Measurements from ENCODE around the gene CDC42BPA. TPM values are rescaled to one million over a fixed set of nuclear protein-coding genes. Genes with fewer than 3 reads are reported as not detected.
A peak's percentile ranks its signal among the peaks of the same experiment; 100 is the strongest.

Gene CDC42BPA
- total and polyA plus RNA-seq, 2 of the 8 experiments (the other 6 are each of a cell fraction or from before 2014, with no cell fraction given), result 7.1 to 28.5 TPM

DNA sequence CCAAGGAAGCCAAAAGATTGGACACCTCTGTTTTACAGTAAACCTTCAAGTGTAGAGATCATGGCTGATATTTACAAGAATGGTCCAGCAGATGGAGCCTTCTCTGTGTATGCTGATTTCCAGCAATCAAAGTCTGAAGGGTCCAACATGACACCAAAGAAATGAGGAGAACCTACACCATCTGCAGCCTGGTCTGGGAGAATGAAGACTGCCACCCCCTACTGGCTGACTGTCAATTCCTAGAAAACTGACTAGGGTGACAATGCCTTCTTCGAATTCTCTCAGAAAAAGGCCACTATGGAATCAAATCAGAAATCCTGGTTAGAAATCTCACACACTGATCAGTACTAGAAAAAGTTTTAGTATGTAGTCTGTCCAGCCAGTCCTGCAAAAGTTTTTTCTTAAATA is 83.3 kb downstream of the CDC42BPA start:
- no peaks in the 10 kb centered on the region for H3K36me3 ChIP-seq (ENCODE audit: control insufficient read depth in 2 of 4, insufficient read depth in 4 of 4, low read length in 3 of 4)
- FAIRE-seq (no peak), DNase-seq (ENCODE audit: low read depth in 1 of 2, low spot score in 2 of 2) (no peak)
- no peak overlapping the region for H2BK15ac ChIP-seq (ENCODE audit: low read length)
- H3K56ac ChIP-seq (replicated peaks; ENCODE audit: insufficient read length, low read depth, low read length), result no peak overlapping the region
- H3K23ac ChIP-seq (ENCODE audit: insufficient read length), result no peak overlapping the region
- peaks cover 0 to 28% of the 10 kb centered on the region in 2 experiments; a peak in 2 of 4 replicates for H3K79me2 ChIP-seq (ENCODE audit: control insufficient read depth in 1 of 2, insufficient read depth in 2 of 2, low read length in 2 of 2)
- no peak overlapping the region for H3K4ac ChIP-seq (replicated peaks; ENCODE audit: insufficient read length, low read depth, low read length)
- H3K4me3 ChIP-seq (ENCODE audit: extremely low read depth in 1 of 4, insufficient read depth in 2 of 4, low read depth in 3 of 4, low read length in 4 of 4), result no peak overlapping the region
- H3K4me2 ChIP-seq (ENCODE audit: insufficient read depth in 1 of 2, low read depth in 2 of 2, low read length in 2 of 2), result no peak overlapping the region
- no peak overlapping the region for H2BK5ac ChIP-seq (ENCODE audit: low read depth, low read length)
- no peak overlapping the region for H3K14ac ChIP-seq (ENCODE audit: insufficient read length)
- no peaks in the 10 kb centered on the region for H4K20me1 ChIP-seq (replicated peaks in 1 of 2; ENCODE audit: control insufficient read depth in 1 of 2, insufficient read depth in 2 of 2, low read length in 2 of 2)
- H3K79me1 ChIP-seq (ENCODE audit: low read depth, low read length), result no peaks in the 10 kb centered on the region; the same call in 1 of the 2 replicates
- H4K8ac ChIP-seq (ENCODE audit: extremely low read depth, insufficient read depth, low read length), result no peak overlapping the region
- H3K27me3 ChIP-seq (replicated peaks in 1 of 4; ENCODE audit: control insufficient read depth in 3 of 4, extremely low read depth in 1 of 4, insufficient read depth in 3 of 4, low read length in 3 of 4), result no peaks in the 10 kb centered on the region
- H2BK120ac ChIP-seq (replicated peaks; ENCODE audit: low read depth, low read length), result no peak overlapping the region
- no peaks in the 10 kb centered on the region for H3K4me1 ChIP-seq (replicated peaks in 1 of 4; ENCODE audit: control insufficient read depth in 3 of 4, insufficient read depth in 4 of 4, low read length in 3 of 4)
- H3K27ac ChIP-seq (ENCODE audit: low read depth, low read length), result no peak overlapping the region
- CTCF ChIA-PET (ENCODE audit: partially characterized antibody), result interaction anchor here (0.6 to 1.6 kb wide), 7 partner anchors 11 to 203 kb away, joined by 3 to 5 read pairs (median 3); no protein-coding TSS in a partner anchor
- no peak overlapping the region for H2BK12ac ChIP-seq (ENCODE audit: low read depth, low read length)
- no peak overlapping the region for H4K5ac ChIP-seq (ENCODE audit: insufficient read length, low read depth, low read length)
- POLR2A ChIA-PET (ENCODE audit: partially characterized antibody), result interaction anchor here (0.6 kb wide), 1 partner anchor 75 kb away, joined by 3 read pairs; no protein-coding TSS in a partner anchor
- WGBS, 2 experiments (ENCODE audit: extremely low coverage in 1 of 2, insufficient coverage in 1 of 2, insufficient read length in 1 of 2, insufficient replicate concordance in 2 of 2, low coverage in 1 of 2, low lambda C conversion rate in 2 of 2, missing lambda C conversion rate in 1 of 2), result 95% methylated on average over 1 of the region's 1 CpG; no CpG with 5 or more reads in 1 of the 2 experiments
- H2AK5ac ChIP-seq (ENCODE audit: low read depth, low read length), result no peak overlapping the region
- H3K9ac ChIP-seq (replicated peaks in 1 of 4; ENCODE audit: extremely low read depth in 1 of 4, low read depth in 3 of 4, low read length in 3 of 4), result no peak overlapping the region
- H2BK20ac ChIP-seq (ENCODE audit: low read length), result no peak overlapping the region
- H3K18ac ChIP-seq (ENCODE audit: extremely low read depth, low read length), result no peak overlapping the region
- H3K23me2 ChIP-seq (ENCODE audit: low read depth, low read length), result no peaks in the 10 kb centered on the region
- H2AFZ ChIP-seq (ENCODE audit: low read length), result no peak overlapping the region
- no peaks in the 10 kb centered on the region for H3K9me3 ChIP-seq (ENCODE audit: insufficient read depth in 2 of 2, low read depth in 1 of 2, low read length in 1 of 2)
- no peak overlapping the region for H4K91ac ChIP-seq (replicated peaks; ENCODE audit: insufficient read length, low read length)
- TF ChIP-seq RAD21 (IDR thresholded peaks at IDR 0.05 in 1 of 2, conservative IDR thresholded peaks at IDR 0.05 in 1 of 2; ENCODE audit: low read depth in 2 of 2, low read length in 2 of 2), result peak; percentile 43 to 53
- no peak for TF ChIP-seq BACH1 (IDR thresholded peaks at IDR 0.05; ENCODE audit: low read length)
- TF ChIP-seq SAP30 (IDR thresholded peaks at IDR 0.05; ENCODE audit: insufficient read depth, insufficient replicate concordance, low read length), result no peak
- TF ChIP-seq RXRA (IDR thresholded peaks at IDR 0.05; ENCODE audit: insufficient read depth, low read depth, low read length), result no peak
- no peak for TF ChIP-seq TBP (IDR thresholded peaks at IDR 0.05; ENCODE audit: low read depth, low read length)
- TF ChIP-seq ZNF274 (IDR thresholded peaks at IDR 0.05; ENCODE audit: borderline replicate concordance, extremely low read depth, low read length), result no peak
- no peak for TF ChIP-seq POLR2AphosphoS5 (IDR thresholded peaks at IDR 0.05; ENCODE audit: low read depth, low read length)
- TF ChIP-seq ASH2L (IDR thresholded peaks at IDR 0.05; ENCODE audit: low read length), result no peak
- no peak for TF ChIP-seq RNF2 (IDR thresholded peaks at IDR 0.05; ENCODE audit: borderline replicate concordance, low read depth, low read length, missing control alignments, poor library complexity, severe bottlenecking)
- no peak for TF ChIP-seq MAFK (IDR thresholded peaks at IDR 0.05; ENCODE audit: low read depth, low read length)
- no peak for TF ChIP-seq SUZ12 (IDR thresholded peaks at IDR 0.05; ENCODE audit: low read length)
- no peak for TF ChIP-seq SP2 (IDR thresholded peaks at IDR 0.05; ENCODE audit: low read length)
- TF ChIP-seq KDM1A (IDR thresholded peaks at IDR 0.05; ENCODE audit: borderline replicate concordance, low read length), result no peak

All from H1 (cell line).